OCI-LY7 (cell line): ENCODE data around the gene EMX2. TPM values are rescaled to one million over a fixed set of nuclear protein-coding genes. Genes with fewer than 3 reads are reported as not detected.

Source experiments
- BruUV-seq: library from RNA; stranded (reverse); fragments of 400-500 nt; replicated peaks from 2 replicates; lab custom pipeline; 2021; lab: Mats Ljungman, UMichigan
- CTCF ChIA-PET: fragments of 300-600 bp; sonication (Branson Sonifier 250); formaldehyde crosslinking; loops from one replicate; lab custom pipeline; 2022; ENCODE audit warnings: antibody characterized with exemption; ENCODE audit not compliant: unreplicated experiment; lab: Charles Lee
- POLR2A ChIA-PET: fragments of 300-600 bp; sonication (Branson Sonifier 250); formaldehyde crosslinking; loops from one replicate; lab custom pipeline; 2022; ENCODE audit warnings: antibody characterized with exemption; lab: Charles Lee
- DNase-seq: peaks from one replicate; pipeline ENCODE4 v3.0.0-alpha.2; 2015; ENCODE audit warnings: low spot score
- H2AFZ ChIP-seq: fragments of 200-600 bp; sonication (generic), shearing (Covaris generic); 2 replicates; pipeline ENCODE4 v1.6.1; 2014; ENCODE audit warnings: mild to moderate bottlenecking, antibody characterized with exemption, low read length, moderate library complexity
- H3K27ac ChIP-seq: fragments of 200-600 bp; sonication (generic); 2 replicates; pipeline ENCODE4 v1.5.1; 2014; ENCODE audit warnings: mixed run types, low read depth, mild to moderate bottlenecking, moderate library complexity, low read length, inconsistent platforms; ENCODE audit not compliant: poor library complexity, severe bottlenecking
- H3K36me3 ChIP-seq: fragments of 200-600 bp; sonication (generic); 2 replicates; pipeline ENCODE4 v1.6.1; 2014; ENCODE audit warnings: mild to moderate bottlenecking, antibody characterized with exemption, low read length, moderate library complexity, mixed read lengths; ENCODE audit not compliant: insufficient read depth
- H3K4me1 ChIP-seq: fragments of 200-600 bp; sonication (generic); 2 replicates; pipeline ENCODE4 v1.5.1; 2014; ENCODE audit warnings: mild to moderate bottlenecking, low read length; ENCODE audit not compliant: insufficient read depth, poor library complexity, severe bottlenecking
- H3K4me2 ChIP-seq: fragments of 200-600 bp; sonication (generic); 2 replicates; pipeline ENCODE4 v1.6.1; 2014; ENCODE audit warnings: mild to moderate bottlenecking, low read length
- H3K4me3 ChIP-seq: fragments of 200-600 bp; sonication (generic); 2 replicates; pipeline ENCODE4 v1.5.1; 2014; ENCODE audit warnings: mild to moderate bottlenecking, low read depth, low read length; ENCODE audit not compliant: poor library complexity, severe bottlenecking
- H3K79me2 ChIP-seq: fragments of 200-600 bp; sonication (generic); 2 replicates; pipeline ENCODE4 v1.6.1; 2016; ENCODE audit warnings: low read depth, mild to moderate bottlenecking, low read length, moderate library complexity, mixed read lengths; ENCODE audit not compliant: insufficient read depth
- H3K9me2 ChIP-seq: fragments of 200-600 bp; sonication (generic); 2 replicates; pipeline ENCODE4 v1.6.1; 2016; ENCODE audit warnings: mild to moderate bottlenecking, low read length, mixed read lengths; ENCODE audit not compliant: insufficient read depth
- H3K9me3 ChIP-seq: fragments of 200-600 bp; sonication (generic); 2 replicates; pipeline ENCODE4 v1.6.1; 2014; ENCODE audit warnings: mild to moderate bottlenecking, mixed run types, low read length, mixed read lengths
- H4K20me1 ChIP-seq: fragments of 200-600 bp; sonication (generic); 2 replicates; pipeline ENCODE4 v1.6.1; 2014; ENCODE audit warnings: mild to moderate bottlenecking, antibody characterized with exemption, low read length, moderate library complexity, mixed read lengths; ENCODE audit not compliant: insufficient read depth
- CTCF ChIP-seq: fragments of 200-600 bp; sonication (generic); conservative IDR thresholded peaks from 2 replicates; pipeline ENCODE4 v1.5.1; 2014; ENCODE audit warnings: mild to moderate bottlenecking, antibody characterized with exemption, low read length, moderate library complexity, mixed read lengths
- EZH2phosphoT487 ChIP-seq: fragments of 200-600 bp; sonication (generic); IDR thresholded peaks from 2 replicates; pipeline ENCODE4 v1.6.1; 2018; ENCODE audit warnings: low read depth, borderline replicate concordance, mild to moderate bottlenecking, mixed run types, antibody characterized with exemption, low read length, moderate library complexity, mixed read lengths
- intact Hi-C: fragments of 100-400 bp; cut with micrococcal nuclease; formaldehyde crosslinking; loops from one replicate; pipeline ENCODE4 v1.10.0; 2022; ENCODE audit not compliant: unreplicated experiment
- total RNA-seq, 2 experiments: library from RNA; depleted of rRNA in 1 of 2; stranded (reverse); fragments of >200 nt in 1 of 2; shearing (Covaris generic) in 1 of 2; gene quantifications; 2 replicates each; pipeline ENCODE4 v1.2.3, GENCODE V29; 2014 to 2022

The EMX2 gene
- total RNA-seq, 2 experiments from 2014 or later = not detected

GRCh38 chr10:117501460-117502035, 41.0 kb upstream of the EMX2 start:
- H3K4me3 ChIP-seq = no peak overlapping the region
- CTCF ChIA-PET = no interaction called here
- no peaks in the 10 kb centered on the region for H4K20me1 ChIP-seq
- POLR2A ChIA-PET = no interaction called here
- no TSS peak for BruUV-seq
- no peaks in the 10 kb centered on the region for H3K79me2 ChIP-seq
- H3K4me1 ChIP-seq = no peaks in the 10 kb centered on the region
- no peaks in the 10 kb centered on the region for H3K9me2 ChIP-seq
- no peak overlapping the region for H3K27ac ChIP-seq
- no peak for DNase-seq
- intact Hi-C loops = no loop called here
- no peak overlapping the region for H3K4me2 ChIP-seq
- no peak for TF ChIP-seq CTCF
- TF ChIP-seq EZH2phosphoT487 = no peak
- no peaks in the 10 kb centered on the region for H3K9me3 ChIP-seq
- no peak overlapping the region for H2AFZ ChIP-seq
- no peaks in the 10 kb centered on the region for H3K36me3 ChIP-seq

- no peak overlapping the region for H2AFZ ChIP-seq
- H3K4me1 ChIP-seq = no peaks in the 10 kb centered on the region
- no peaks in the 10 kb centered on the region for H4K20me1 ChIP-seq
- TF ChIP-seq EZH2phosphoT487 (no peak), CTCF (no peak)
- BruUV-seq = no TSS peak
- POLR2A ChIA-PET = interaction anchor here (0.6 kb wide), 1 partner anchor 71 kb away, joined by 3 read pairs; no protein-coding TSS in a partner anchor
- no peaks in the 10 kb centered on the region for H3K79me2 ChIP-seq
- H3K4me3 ChIP-seq = no peak overlapping the region
- no peak overlapping the region for H3K4me2 ChIP-seq
- no peaks in the 10 kb centered on the region for H3K9me2 ChIP-seq
- intact Hi-C loops = no loop called here
- no peaks in the 10 kb centered on the region for H3K9me3 ChIP-seq
- H3K36me3 ChIP-seq = no peaks in the 10 kb centered on the region
- H3K27ac ChIP-seq = no peak overlapping the region
- CTCF ChIA-PET = no interaction called here
- DNase-seq = no peak
Observed at GRCh38 chr10:117502421-117503243, 39.9 kb upstream of the EMX2 start.
